H9 (cell line): ENCODE measurements around the gene ESRP2. TPM values are rescaled to one million over a fixed set of nuclear protein-coding genes. Genes with fewer than 3 reads are reported as not detected.

Experiments
- DNase-seq: peaks from one replicate; pipeline ENCODE4 v3.0.0-alpha.2; 2017
- H2AFZ ChIP-seq: one replicate; pipeline ENCODE4 v1.6.1; 2013; ENCODE audit warnings: mild to moderate bottlenecking, low read length, control low read depth, moderate library complexity
- H2AK5ac ChIP-seq: 2 replicates; pipeline ENCODE4 v1.6.1; 2013; ENCODE audit warnings: low read length, control low read depth, mixed read lengths; ENCODE audit not compliant: insufficient read length
- H2BK120ac ChIP-seq: one replicate; pipeline ENCODE4 v1.6.1; 2013; ENCODE audit warnings: low read depth, mild to moderate bottlenecking, low read length, control low read depth, inconsistent platforms; ENCODE audit not compliant: poor library complexity, severe bottlenecking
- H2BK12ac ChIP-seq: 2 replicates; pipeline ENCODE4 v1.6.1; 2013; ENCODE audit warnings: low read length, control low read depth, mixed read lengths, low read depth; ENCODE audit not compliant: insufficient read length
- H2BK15ac ChIP-seq: 2 replicates; pipeline ENCODE4 v1.6.1; 2013; ENCODE audit warnings: low read depth, low read length, control low read depth
- H2BK20ac ChIP-seq: one replicate; pipeline ENCODE4 v1.6.1; 2013; ENCODE audit warnings: low read depth, mild to moderate bottlenecking, low read length, control low read depth, inconsistent platforms; ENCODE audit not compliant: poor library complexity, severe bottlenecking
- H2BK5ac ChIP-seq: 2 replicates; pipeline ENCODE4 v1.6.1; 2013; ENCODE audit warnings: low read length, control low read depth, mixed read lengths; ENCODE audit not compliant: insufficient read length
- H3K14ac ChIP-seq: 2 replicates; pipeline ENCODE4 v1.6.1; 2013; ENCODE audit warnings: low read length, control low read depth; ENCODE audit not compliant: insufficient read depth
- H3K18ac ChIP-seq: 2 replicates; pipeline ENCODE4 v1.6.1; 2013; ENCODE audit warnings: low read depth, mild to moderate bottlenecking, mixed read lengths, low read length, control low read depth; ENCODE audit not compliant: insufficient read length
- H3K23ac ChIP-seq: 2 replicates; pipeline ENCODE4 v1.6.1; 2013; ENCODE audit warnings: low read length, control low read depth, mixed read lengths, low read depth; ENCODE audit not compliant: insufficient read length
- H3K23me2 ChIP-seq: 2 replicates; pipeline ENCODE4 v1.6.1; 2013; ENCODE audit warnings: low read depth, mild to moderate bottlenecking, mixed read lengths, low read length, control low read depth; ENCODE audit not compliant: insufficient read length, poor library complexity, severe bottlenecking
- H3K27ac ChIP-seq: 2 replicates; pipeline ENCODE4 v1.5.1; 2013; ENCODE audit warnings: low read length, control low read depth, mixed read lengths, low read depth; ENCODE audit not compliant: insufficient read length
- H3K27me3 ChIP-seq: 2 replicates; pipeline ENCODE4 v1.6.1; 2013; ENCODE audit warnings: low read length, control low read depth, inconsistent platforms; ENCODE audit not compliant: insufficient read depth
- H3K4ac ChIP-seq: 2 replicates; pipeline ENCODE4 v1.6.1; 2013; ENCODE audit warnings: low read depth, mild to moderate bottlenecking, control low read depth, inconsistent platforms, low read length, moderate library complexity
- H3K4me1 ChIP-seq: 2 replicates; pipeline ENCODE4 v1.6.1; 2013; ENCODE audit warnings: low read length, control low read depth, inconsistent platforms; ENCODE audit not compliant: insufficient read depth
- H3K4me2 ChIP-seq: 2 replicates; pipeline ENCODE4 v1.6.1; 2013; ENCODE audit warnings: low read length, control low read depth, mixed read lengths; ENCODE audit not compliant: insufficient read length, insufficient read depth
- H3K56ac ChIP-seq: 2 replicates; pipeline ENCODE4 v1.6.1; 2013; ENCODE audit warnings: low read depth, mild to moderate bottlenecking, mixed read lengths, low read length, control low read depth; ENCODE audit not compliant: insufficient read length
- H3K79me1 ChIP-seq: 2 replicates; pipeline ENCODE4 v1.6.1; 2013; ENCODE audit warnings: low read depth, mild to moderate bottlenecking, moderate library complexity, low read length, control low read depth, inconsistent platforms; ENCODE audit not compliant: insufficient read depth, poor library complexity, severe bottlenecking
- H3K79me2 ChIP-seq: 2 replicates; pipeline ENCODE4 v1.6.1; 2013; ENCODE audit warnings: low read length, control low read depth, inconsistent platforms; ENCODE audit not compliant: insufficient read depth
- H3K9ac ChIP-seq: 2 replicates; pipeline ENCODE4 v1.6.1; 2013; ENCODE audit warnings: low read length, control low read depth, mixed read lengths; ENCODE audit not compliant: insufficient read length; ENCODE audit errors: extremely low read depth
- H3K9me3 ChIP-seq: one replicate; pipeline ENCODE4 v1.6.1; 2013; ENCODE audit warnings: low read depth, low read length, inconsistent platforms; ENCODE audit not compliant: control insufficient read depth
- H3T11ph ChIP-seq: one replicate; pipeline ENCODE4 v1.6.1; 2013; ENCODE audit warnings: mild to moderate bottlenecking, low read length, control low read depth, inconsistent platforms
- H4K20me1 ChIP-seq: one replicate; pipeline ENCODE4 v1.6.1; 2013; ENCODE audit not compliant: control insufficient read depth, insufficient read length, insufficient read depth
- H4K5ac ChIP-seq: 2 replicates; pipeline ENCODE4 v1.6.1; 2013; ENCODE audit warnings: low read depth, mild to moderate bottlenecking, mixed read lengths, low read length, control low read depth; ENCODE audit not compliant: insufficient read length
- H4K8ac ChIP-seq: replicated peaks from 2 replicates; pipeline ENCODE4 v1.6.1; 2013; ENCODE audit warnings: low read length, control low read depth, mixed read lengths, low read depth; ENCODE audit not compliant: insufficient read length
- H4K91ac ChIP-seq: 2 replicates; pipeline ENCODE4 v1.6.1; 2013; ENCODE audit warnings: low read depth, mild to moderate bottlenecking, moderate library complexity, mixed read lengths, low read length, control low read depth; ENCODE audit not compliant: insufficient read length
- H3K27ac Mint-ChIP-seq, 3 experiments: 2 replicates in 2 of 3; 3 replicates in 1 of 3; pipeline ENCODE4 v1.8.0; 2020 to 2021; ENCODE audit warnings: mixed read lengths in 3 of 3, mild to moderate bottlenecking in 1 of 3, moderate library complexity in 1 of 3
- H3K27me3 Mint-ChIP-seq: 2 replicates; pipeline ENCODE4 v1.8.0; 2021; ENCODE audit warnings: low read depth, mild to moderate bottlenecking, moderate library complexity, mixed read lengths
- H3K36me3 Mint-ChIP-seq, 3 experiments: 2 replicates in 2 of 3; 3 replicates in 1 of 3; pipeline ENCODE4 v1.8.0; 2020 to 2021; ENCODE audit warnings: low read depth in 3 of 3, mixed read lengths in 3 of 3; ENCODE audit not compliant: insufficient read depth in 1 of 3
- H3K4me1 Mint-ChIP-seq, 2 experiments: 2 replicates each; pipeline ENCODE4 v1.8.0; 2020; ENCODE audit warnings: mixed read lengths in 2 of 2
- H3K4me3 Mint-ChIP-seq, 2 experiments: 2 replicates in 1 of 2; 3 replicates in 1 of 2; pipeline ENCODE4 v1.8.0; 2020 to 2021; ENCODE audit warnings: mild to moderate bottlenecking in 2 of 2, mixed read lengths in 2 of 2, moderate library complexity in 1 of 2
- H3K9me3 Mint-ChIP-seq, 2 experiments: 2 replicates in 1 of 2; 3 replicates in 1 of 2; pipeline ENCODE4 v1.8.0; 2020; ENCODE audit warnings: mild to moderate bottlenecking in 2 of 2, mixed read lengths in 2 of 2, moderate library complexity in 1 of 2
- CTCF ChIP-seq: fragments of 200-600 bp; sonication (generic); conservative IDR thresholded peaks from 3 replicates; pipeline ENCODE4 v1.8.0; 2021; ENCODE audit warnings: antibody characterized with exemption, mild to moderate bottlenecking
- WGBS: extraction: QIAGEN DNeasy Blood & Tissue Kit; methylation state at CpG from one replicate; pipeline ENCODE4 v1.1.7; 2013; ENCODE audit warnings: missing lambda C conversion rate, low lambda C conversion rate, mixed read lengths; ENCODE audit not compliant: insufficient read length; ENCODE audit errors: extremely low coverage; 5-methylcytosine and 5-hydroxymethylcytosine counted together
- total RNA-seq: library from RNA; stranded (reverse); gene quantifications from 2 replicates; pipeline ENCODE4 v1.2.1, GENCODE V29; 2021

The ESRP2 gene
- total RNA-seq, 1 experiment from 2014 or later: 59.5 TPM

GRCh38 chr16:68244481-68244902, 8.6 kb upstream of the ESRP2 start:
- H2AFZ ChIP-seq: no peak overlapping the region
- no peaks in the 10 kb centered on the region for H3K79me2 ChIP-seq
- Mint-ChIP-seq H3K9me3 (no peaks in the 10 kb centered on the region), H3K4me1 (peaks cover 19 to 20% of the 10 kb centered on the region in 2 experiments), H3K27me3 (peaks cover 20% of the 10 kb centered on the region), H3K4me3 (peak overlapping the region; percentile 88 to 93), H3K36me3 (peaks cover 0 to 4% (median 3%) of the 10 kb centered on the region in 3 experiments; a peak in 3 of 7 replicates), H3K27ac (no peak overlapping the region)
- no CpG with 5 or more reads among the region's 20 CpGs for WGBS
- TF ChIP-seq CTCF: no peak
- no peaks in the 10 kb centered on the region for H4K20me1 ChIP-seq
- H3K23me2 ChIP-seq: peaks cover 16% of the 10 kb centered on the region
- no peaks in the 10 kb centered on the region for H3K9me3 ChIP-seq
- no peak overlapping the region for H2BK20ac ChIP-seq
- H3K4ac ChIP-seq: no peak overlapping the region
- no peaks in the 10 kb centered on the region for H3K79me1 ChIP-seq
- H2BK5ac ChIP-seq: no peak overlapping the region
- H2AK5ac ChIP-seq: no peak overlapping the region
- no peak overlapping the region for H3K18ac ChIP-seq
- no peak overlapping the region for H2BK120ac ChIP-seq
- DNase-seq: no peak
- no peak overlapping the region for H2BK12ac ChIP-seq
- no peak overlapping the region for H4K5ac ChIP-seq
- no peaks in the 10 kb centered on the region for H3K4me1 ChIP-seq
- H3K56ac ChIP-seq: no peak overlapping the region
- H4K91ac ChIP-seq: no peak overlapping the region
- H4K8ac ChIP-seq: no peak overlapping the region
- H3T11ph ChIP-seq: no peak overlapping the region
- H3K23ac ChIP-seq: no peak overlapping the region
- H3K4me2 ChIP-seq: peak overlapping the region; percentile 49
- no peak overlapping the region for H3K9ac ChIP-seq
- H2BK15ac ChIP-seq: no peak overlapping the region
- H3K27me3 ChIP-seq: no peaks in the 10 kb centered on the region; the same call in 1 of the 2 replicates
- H3K27ac ChIP-seq: no peak overlapping the region
- no peak overlapping the region for H3K14ac ChIP-seq
